GM23338 (cell line): ENCODE results near the gene MMP24OS.

Experiments used
- CREB1 ChIP-seq: fragments of 250-450 bp; sonication (Bioruptor Pico); IDR thresholded peaks from 2 replicates; pipeline ENCODE4 v1.5.0; 2020; ENCODE audit warnings: low read depth, mild to moderate bottlenecking, moderate library complexity
- CTCF ChIP-seq, 2 experiments: fragments of 200-600 bp in 1 of 2; sonication (generic) in 1 of 2; conservative IDR thresholded peaks; 2 replicates each; pipeline versions ENCODE4 v1.5.1 to v1.6.1; 2016 to 2017; ENCODE audit warnings: antibody characterized with exemption in 2 of 2, low read depth in 2 of 2, mild to moderate bottlenecking in 2 of 2, moderate library complexity in 1 of 2
- ETS1 ChIP-seq: IDR thresholded peaks from 2 replicates; pipeline ENCODE4 v1.6.1; 2016; ENCODE audit warnings: antibody characterized with exemption
- EZH2 ChIP-seq: fragments of 200-600 bp; sonication (generic); IDR thresholded peaks from one replicate; pipeline ENCODE4 v1.8.0; 2017; ENCODE audit warnings: antibody characterized with exemption, mild to moderate bottlenecking, low read depth; ENCODE audit not compliant: unreplicated experiment
- EZH2phosphoT487 ChIP-seq: fragments of 200-600 bp; sonication (generic); IDR thresholded peaks from one replicate; pipeline ENCODE4 v1.8.1; 2018; ENCODE audit warnings: antibody characterized with exemption; ENCODE audit not compliant: unreplicated experiment
- JUNB ChIP-seq: IDR thresholded peaks from one replicate; pipeline ENCODE4 v1.6.1; 2016; ENCODE audit warnings: antibody characterized with exemption; ENCODE audit not compliant: unreplicated experiment
- NANOG ChIP-seq: IDR thresholded peaks from 2 replicates; pipeline ENCODE4 v1.6.1; 2016; ENCODE audit warnings: antibody characterized with exemption, borderline replicate concordance
- POLR2AphosphoS5 ChIP-seq: IDR thresholded peaks from 2 replicates; pipeline ENCODE4 v1.6.1; 2016; ENCODE audit warnings: antibody characterized with exemption, low read depth
- REST ChIP-seq: IDR thresholded peaks from one replicate; pipeline ENCODE4 v1.6.1; 2018; ENCODE audit warnings: antibody characterized with exemption; ENCODE audit not compliant: unreplicated experiment
- STAT1 ChIP-seq: IDR thresholded peaks from one replicate; pipeline ENCODE4 v1.6.1; 2016; ENCODE audit warnings: antibody characterized with exemption; ENCODE audit not compliant: unreplicated experiment
- ZNF114 ChIP-seq: fragments of 250-450 bp; sonication (Bioruptor Pico); IDR thresholded peaks from 2 replicates; pipeline ENCODE4 v1.5.0; 2020; ENCODE audit warnings: mild to moderate bottlenecking, moderate library complexity
- ZNF331 ChIP-seq: fragments of 250-450 bp; sonication (Bioruptor Pico); IDR thresholded peaks from 2 replicates; pipeline ENCODE4 v1.5.0; 2020; ENCODE audit warnings: low read depth, mild to moderate bottlenecking, moderate library complexity

GRCh38 chr20:35302421-35303335 is 24.8 kb upstream of the MMP24OS start:
- no peak for TF ChIP-seq CTCF (conservative IDR thresholded peaks at IDR 0.05; ENCODE audit: low read depth in 2 of 2)
- TF ChIP-seq EZH2phosphoT487, result no peak
- no peak for TF ChIP-seq EZH2
- no peak for TF ChIP-seq POLR2AphosphoS5
- TF ChIP-seq CREB1 (CRISPR knock-in tag), result no peak
- TF ChIP-seq REST, result no peak
- no peak for TF ChIP-seq JUNB
- TF ChIP-seq NANOG, result no peak
- no peak for TF ChIP-seq ETS1
- TF ChIP-seq STAT1, result no peak
- TF ChIP-seq ZNF331 (CRISPR knock-in tag), result no peak
- no peak for TF ChIP-seq ZNF114 (CRISPR knock-in tag)
